ENCODE data around the gene MLLT1.

The MLLT1 gene

DNA sequence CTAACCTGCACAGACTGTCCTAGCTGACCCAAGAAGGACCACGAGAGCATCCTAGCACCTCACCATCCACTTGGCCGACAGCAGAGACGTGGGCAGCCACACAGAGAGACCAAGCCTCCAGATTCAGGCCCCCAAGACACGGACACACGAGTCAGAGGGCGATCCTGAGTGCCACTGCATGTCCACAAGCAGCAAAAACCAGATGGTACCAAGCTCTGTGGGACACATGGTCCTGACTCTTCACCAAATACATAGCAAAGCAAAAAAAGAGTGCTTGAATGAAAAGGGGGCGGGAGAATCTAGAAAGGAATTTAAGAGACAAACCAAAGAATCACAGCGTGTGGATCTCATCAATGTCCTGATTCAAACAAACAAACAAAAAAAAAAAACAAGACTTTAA is 45.2 kb downstream of the MLLT1 start:
- no peak for DNase-seq (ENCODE audit: extremely low spot score)
- TF ChIP-seq BHLHE40 (IDR thresholded peaks at IDR 0.05; ENCODE audit: borderline replicate concordance) (no peak), ELF4 (IDR thresholded peaks at IDR 0.05) (no peak), L3MBTL2 (conservative IDR thresholded peaks at IDR 0.05) (no peak), ARNT (IDR thresholded peaks at IDR 0.05) (no peak), NFRKB (IDR thresholded peaks at IDR 0.05) (no peak), LEF1 (IDR thresholded peaks at IDR 0.05; ENCODE audit: borderline replicate concordance) (no peak), SUZ12 (IDR thresholded peaks at IDR 0.05) (no peak), CTBP1 (IDR thresholded peaks at IDR 0.05; ENCODE audit: borderline replicate concordance) (no peak), SP1 (IDR thresholded peaks at IDR 0.05) (no peak), ZNF384 (IDR thresholded peaks at IDR 0.05) (no peak)
- TF ChIP-seq, protein P1, sequence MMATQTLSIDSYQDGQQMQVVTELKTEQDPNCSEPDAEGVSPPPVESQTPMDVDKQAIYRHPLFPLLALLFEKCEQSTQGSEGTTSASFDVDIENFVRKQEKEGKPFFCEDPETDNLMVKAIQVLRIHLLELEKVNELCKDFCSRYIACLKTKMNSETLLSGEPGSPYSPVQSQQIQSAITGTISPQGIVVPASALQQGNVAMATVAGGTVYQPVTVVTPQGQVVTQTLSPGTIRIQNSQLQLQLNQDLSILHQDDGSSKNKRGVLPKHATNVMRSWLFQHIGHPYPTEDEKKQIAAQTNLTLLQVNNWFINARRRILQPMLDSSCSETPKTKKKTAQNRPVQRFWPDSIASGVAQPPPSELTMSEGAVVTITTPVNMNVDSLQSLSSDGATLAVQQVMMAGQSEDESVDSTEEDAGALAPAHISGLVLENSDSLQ (IDR thresholded peaks at IDR 0.05), result no peak
- ChIA-PET POLR2A (no interaction called here), CTCF (no interaction called here)

DNA sequence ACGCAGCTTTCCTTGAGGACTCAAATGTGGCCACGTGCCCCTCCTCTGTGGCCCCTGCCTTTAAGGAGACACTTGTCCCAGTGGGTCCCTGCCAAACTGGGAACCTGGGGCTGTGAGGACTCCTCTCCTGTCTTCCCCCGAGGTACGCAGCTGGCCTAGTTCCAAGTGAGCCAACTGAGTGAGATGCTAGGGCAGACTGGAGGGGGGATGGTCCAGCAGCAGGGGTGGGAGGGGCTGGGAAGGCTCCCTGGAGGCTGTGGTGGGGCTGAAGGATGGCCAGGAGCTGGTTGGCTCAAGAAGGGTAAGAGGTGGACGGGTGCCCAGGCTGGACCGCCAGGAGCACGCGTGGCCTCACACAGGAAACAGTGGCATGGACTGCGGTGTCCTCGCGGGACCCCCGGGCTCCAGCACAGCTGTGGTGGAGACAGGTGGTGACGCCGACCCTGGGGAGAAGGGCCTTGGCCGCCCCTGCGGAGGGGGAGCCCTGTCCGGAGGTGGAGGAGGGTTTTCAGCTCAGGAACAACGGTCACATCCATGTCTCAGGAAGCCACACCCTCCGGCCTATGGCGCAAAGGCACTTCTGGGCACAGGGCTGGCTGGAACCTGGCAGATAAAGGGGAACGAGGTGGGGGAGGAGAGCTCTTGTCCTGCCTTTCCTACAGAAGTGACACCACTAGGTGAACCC is 45.8 kb downstream of the MLLT1 start:
- no peak for DNase-seq (ENCODE audit: extremely low spot score)
- TF ChIP-seq HDGF (IDR thresholded peaks at IDR 0.05; ENCODE audit: borderline replicate concordance) (no peak), SP1 (IDR thresholded peaks at IDR 0.05) (no peak), NFRKB (IDR thresholded peaks at IDR 0.05) (no peak), TARDBP (IDR thresholded peaks at IDR 0.05) (no peak), ARNT (IDR thresholded peaks at IDR 0.05) (no peak), FOXM1 (IDR thresholded peaks at IDR 0.05; ENCODE audit: borderline replicate concordance) (no peak), CTBP1 (IDR thresholded peaks at IDR 0.05; ENCODE audit: borderline replicate concordance) (no peak), L3MBTL2 (conservative IDR thresholded peaks at IDR 0.05) (no peak), ELF4 (IDR thresholded peaks at IDR 0.05) (no peak), FOXK2 (IDR thresholded peaks at IDR 0.05) (no peak), BHLHE40 (IDR thresholded peaks at IDR 0.05; ENCODE audit: borderline replicate concordance) (no peak), LEF1 (IDR thresholded peaks at IDR 0.05; ENCODE audit: borderline replicate concordance) (no peak), SUZ12 (IDR thresholded peaks at IDR 0.05) (no peak), FOXA1 (IDR thresholded peaks at IDR 0.05) (no peak)
- TF ChIP-seq, protein P1 (IDR thresholded peaks at IDR 0.05), result no peak
- ChIA-PET POLR2A (no interaction called here), CTCF (no interaction called here)

DNA sequence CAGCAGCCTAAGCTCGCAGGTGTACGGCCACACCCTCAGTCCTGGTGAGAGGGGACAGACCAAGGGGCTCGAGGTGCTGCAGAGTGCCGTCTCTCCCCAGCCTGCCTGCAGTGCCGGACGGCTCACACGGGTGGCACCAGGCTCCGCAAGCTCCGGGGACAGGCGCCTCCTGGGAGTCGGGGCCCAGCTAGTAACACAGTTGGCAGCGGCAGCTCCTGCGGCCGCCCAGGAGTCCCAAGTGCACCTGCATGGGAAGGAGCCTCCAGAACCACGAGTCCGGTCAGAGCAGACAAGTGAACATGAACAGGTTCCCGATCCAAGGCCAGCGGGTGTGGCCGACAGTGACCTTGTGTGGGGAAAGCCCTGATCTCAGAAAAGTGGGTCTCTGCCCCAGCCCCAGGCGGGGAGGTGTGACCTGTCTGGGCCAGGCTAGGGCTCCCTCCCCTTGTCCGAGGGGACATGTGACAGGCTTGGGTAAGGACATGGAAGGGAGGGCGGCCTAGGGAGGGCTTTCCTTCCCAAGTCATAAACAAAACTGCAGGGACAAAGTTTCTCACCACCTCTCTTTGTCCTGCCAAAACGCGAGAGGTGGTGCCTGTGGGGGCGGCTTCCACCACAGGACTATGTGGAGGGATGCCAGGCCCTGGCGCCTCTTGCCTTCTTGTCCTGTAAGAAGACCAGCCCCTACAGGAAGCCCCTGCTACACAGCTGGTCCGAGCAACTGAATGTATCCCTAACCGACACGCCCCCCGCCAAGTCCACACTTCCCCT is 46.5 kb downstream of the MLLT1 start:
- ChIA-PET CTCF (no interaction called here), POLR2A (no interaction called here)
- no peak for TF ChIP-seq FOXK2 (IDR thresholded peaks at IDR 0.05)
- TF ChIP-seq L3MBTL2 (conservative IDR thresholded peaks at IDR 0.05), result no peak
- no peak for TF ChIP-seq TARDBP (IDR thresholded peaks at IDR 0.05)
- TF ChIP-seq FOXM1 (IDR thresholded peaks at IDR 0.05; ENCODE audit: borderline replicate concordance), result no peak
- TF ChIP-seq, protein P1 (IDR thresholded peaks at IDR 0.05), result no peak
- no peak for TF ChIP-seq ARNT (IDR thresholded peaks at IDR 0.05)
- no peak for TF ChIP-seq SUZ12 (IDR thresholded peaks at IDR 0.05)
- TF ChIP-seq NFRKB (IDR thresholded peaks at IDR 0.05), result no peak
- no peak for TF ChIP-seq ELF4 (IDR thresholded peaks at IDR 0.05)
- TF ChIP-seq ZNF384 (IDR thresholded peaks at IDR 0.05), result no peak
- TF ChIP-seq FOXA1 (IDR thresholded peaks at IDR 0.05), result no peak
- TF ChIP-seq CTBP1 (IDR thresholded peaks at IDR 0.05; ENCODE audit: borderline replicate concordance), result no peak
- no peak for TF ChIP-seq BHLHE40 (IDR thresholded peaks at IDR 0.05; ENCODE audit: borderline replicate concordance)
- no peak for TF ChIP-seq HDGF (IDR thresholded peaks at IDR 0.05; ENCODE audit: borderline replicate concordance)
- no peak for TF ChIP-seq LEF1 (IDR thresholded peaks at IDR 0.05; ENCODE audit: borderline replicate concordance)
- TF ChIP-seq SP1 (IDR thresholded peaks at IDR 0.05), result no peak
- DNase-seq (ENCODE audit: extremely low spot score), result no peak

DNA sequence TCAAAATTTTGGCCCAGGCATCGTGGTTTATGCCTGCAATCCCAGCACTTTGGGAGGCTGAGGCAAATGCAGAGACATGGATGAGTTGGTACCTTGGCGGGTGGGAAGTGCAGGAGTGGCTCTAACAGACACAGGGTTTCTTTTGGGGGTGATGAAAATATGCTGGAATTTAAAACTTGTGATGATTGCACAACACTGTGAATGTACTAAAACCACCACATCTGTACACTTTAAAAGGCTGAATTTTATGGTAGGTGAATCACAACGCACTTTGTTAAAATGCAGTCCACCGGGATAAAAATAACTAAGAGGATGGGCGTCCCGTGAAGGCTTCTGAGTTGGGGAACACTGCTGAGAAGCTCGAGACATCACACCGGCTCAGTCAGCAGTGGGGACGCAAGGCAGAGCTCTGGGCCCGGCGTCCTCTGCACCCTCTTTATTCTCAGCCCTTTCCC is 47.1 kb downstream of the MLLT1 start:
- CTCF ChIA-PET, result interaction anchor here (0.6 kb wide), 1 partner anchor 25 kb away, joined by 4 read pairs; no protein-coding TSS in a partner anchor
- POLR2A ChIA-PET, result no interaction called here
- DNase-seq (ENCODE audit: extremely low spot score), result no peak
- no peak for TF ChIP-seq L3MBTL2 (conservative IDR thresholded peaks at IDR 0.05)
- no peak for TF ChIP-seq SP1 (IDR thresholded peaks at IDR 0.05)
- TF ChIP-seq FOXA1 (IDR thresholded peaks at IDR 0.05), result no peak
- TF ChIP-seq SUZ12 (IDR thresholded peaks at IDR 0.05), result no peak
- no peak for TF ChIP-seq BHLHE40 (IDR thresholded peaks at IDR 0.05; ENCODE audit: borderline replicate concordance)
- no peak for TF ChIP-seq FOXK2 (IDR thresholded peaks at IDR 0.05)
- TF ChIP-seq, protein P1 (IDR thresholded peaks at IDR 0.05), result no peak
- TF ChIP-seq LEF1 (IDR thresholded peaks at IDR 0.05; ENCODE audit: borderline replicate concordance), result no peak
- TF ChIP-seq FOXM1 (IDR thresholded peaks at IDR 0.05; ENCODE audit: borderline replicate concordance), result no peak
- no peak for TF ChIP-seq TARDBP (IDR thresholded peaks at IDR 0.05)
- no peak for TF ChIP-seq NFRKB (IDR thresholded peaks at IDR 0.05)
- TF ChIP-seq ARNT (IDR thresholded peaks at IDR 0.05), result no peak
- TF ChIP-seq HDGF (IDR thresholded peaks at IDR 0.05; ENCODE audit: borderline replicate concordance), result no peak
- TF ChIP-seq ELF4 (IDR thresholded peaks at IDR 0.05), result no peak
- no peak for TF ChIP-seq CTBP1 (IDR thresholded peaks at IDR 0.05; ENCODE audit: borderline replicate concordance)
- TF ChIP-seq ZNF384 (IDR thresholded peaks at IDR 0.05), result no peak
